DOHH2 (cell line): Measurements from ENCODE around the gene ABI3BP.

Source experiments
- CTCF ChIP-seq: fragments of 200-600 bp; sonication (generic); IDR thresholded peaks from one replicate; pipeline ENCODE4 v1.5.1; 2014; ENCODE audit warnings: antibody characterized with exemption, mild to moderate bottlenecking, low read depth, low read length; ENCODE audit not compliant: poor library complexity, severe bottlenecking
- EZH2phosphoT487 ChIP-seq: fragments of 200-600 bp; sonication (generic); IDR thresholded peaks from 2 replicates; pipeline ENCODE4 v1.6.1; 2017; ENCODE audit warnings: borderline replicate concordance, mild to moderate bottlenecking, antibody characterized with exemption, low read length, moderate library complexity, mixed read lengths

GRCh38 chr3:100912571-100912970, 80.7 kb downstream of the ABI3BP start:
- TF ChIP-seq CTCF = no peak
- TF ChIP-seq EZH2phosphoT487 = no peak
